GF-D8 (cell line): ENCODE measurements around the gene CNBD2.
"Not testable (repeated sequence)": the region's sequence is repeated elsewhere in the genome, so short reads cannot be mapped to it uniquely, and the experiment has no call there.

Experiments used
- DNase-seq: peaks from one replicate; lab custom pipeline; 2025; lab: John Stamatoyannopoulos, UW

CNBD2 gene

DNA sequence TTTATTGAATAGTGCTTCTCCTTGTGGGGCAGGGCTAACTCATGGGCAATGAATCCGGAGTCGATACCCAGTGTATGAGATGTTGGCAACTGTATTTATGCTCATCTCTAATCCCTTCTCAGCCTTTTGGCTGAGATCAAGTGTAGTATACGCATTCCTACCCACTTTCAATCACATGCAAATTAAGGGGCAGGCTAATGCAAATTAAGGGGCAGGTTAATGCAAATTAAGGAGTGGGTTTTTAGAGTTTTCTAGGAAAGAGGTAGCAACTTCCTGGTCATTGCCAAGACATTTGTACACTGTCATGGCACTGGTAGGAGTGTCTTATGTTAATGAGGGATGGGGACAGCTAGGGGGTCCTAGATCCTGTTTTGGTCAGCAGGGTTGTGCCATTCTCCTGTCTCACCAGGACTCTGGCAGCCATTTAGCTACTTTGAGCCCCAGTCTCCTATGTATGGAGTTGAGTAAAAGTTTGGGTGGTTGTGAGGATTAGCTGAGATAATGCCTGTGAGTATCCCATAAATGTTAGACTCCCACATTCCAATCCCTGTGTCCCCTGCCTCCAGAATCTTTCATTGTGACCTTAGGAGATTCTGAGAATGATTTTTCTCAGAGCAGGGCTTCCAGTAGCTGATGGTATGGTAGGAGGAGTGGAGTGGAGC, at the start of gene CNBD2:
CNBD2 (plus strand) TSS at position 612 of the 662 bp plus-strand sequence. CDS start 173 bp downstream, outside the sequence.
- no peak for DNase-seq

- no peak for DNase-seq
These were observed 47.9 kb upstream of the CNBD2 start for GRCh38 chr20:35920523-35920922.

- DNase-seq = no peak
These were observed 39.1 kb upstream of the CNBD2 start for GRCh38 chr20:35929301-35929700.

DNA sequence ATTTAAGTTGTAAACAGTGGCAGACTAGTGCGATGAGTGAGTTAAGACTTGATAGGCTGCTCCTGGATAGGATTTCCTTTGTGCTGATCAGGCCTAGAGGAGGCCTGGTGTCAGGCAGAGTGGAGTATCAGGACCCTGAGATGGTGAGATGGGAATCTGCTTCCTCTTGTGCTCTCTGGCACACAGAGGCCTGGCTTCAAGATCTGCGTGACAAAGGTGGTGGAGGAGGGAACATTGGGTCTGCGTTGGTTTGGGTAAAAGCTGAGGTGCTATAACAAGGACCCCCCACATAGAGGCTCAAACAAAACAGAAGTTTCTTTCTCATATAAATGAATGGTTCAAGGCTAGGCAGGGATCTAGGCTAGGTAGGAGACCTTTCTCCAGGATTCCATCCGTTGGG, 34.3 kb upstream of the CNBD2 start:
- DNase-seq = no peak

- DNase-seq = no peak
These were observed 29.1 kb upstream of the CNBD2 start for GRCh38 chr20:35939264-35939663.

DNA sequence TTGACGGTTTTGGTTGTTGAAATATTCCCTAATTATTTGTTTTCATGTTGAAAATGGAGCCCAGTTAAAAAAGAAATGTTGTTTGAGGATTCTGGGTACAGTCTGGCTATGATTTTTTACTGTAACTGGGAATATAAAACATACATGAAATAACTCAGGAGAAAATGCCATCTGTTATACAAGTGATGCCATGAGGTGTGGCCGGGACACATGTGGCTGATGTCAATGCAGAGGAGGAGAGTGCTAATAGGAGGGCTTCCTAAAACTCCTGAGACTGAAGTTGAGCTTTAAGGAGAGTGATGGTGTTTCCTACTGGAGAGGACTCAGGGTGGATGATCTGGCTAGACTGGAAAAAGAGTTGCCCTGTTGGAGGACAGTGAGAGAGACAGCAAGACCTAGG, 26.8 kb upstream of the CNBD2 start:
- no peak for DNase-seq

DNA sequence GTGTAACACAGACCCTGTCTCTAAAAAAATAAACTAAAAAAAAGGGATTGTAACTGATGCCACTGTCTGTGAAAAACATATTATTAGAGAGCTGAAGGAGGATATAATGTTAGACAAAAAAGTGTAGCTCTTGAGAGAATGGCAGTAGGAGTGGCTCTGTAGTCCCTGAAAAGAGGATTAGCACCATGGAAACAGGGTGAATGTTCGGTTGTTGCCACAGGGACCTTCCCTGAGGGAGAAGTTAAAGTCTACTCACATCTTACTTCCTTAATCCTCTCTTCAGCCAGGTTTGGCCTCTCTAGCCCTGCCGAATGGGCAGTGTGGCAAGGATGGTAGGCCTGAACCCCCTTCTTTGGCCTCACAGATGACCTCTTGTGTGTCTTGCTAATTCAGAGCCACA, 26.1 kb upstream of the CNBD2 start:
- DNase-seq = no peak

GRCh38 chr20:35947489-35947888, 20.9 kb upstream of the CNBD2 start:
- no peak for DNase-seq

GRCh38 chr20:35947907-35948306, 20.5 kb upstream of the CNBD2 start:
- no peak for DNase-seq

GRCh38 chr20:35950093-35950492, 18.3 kb upstream of the CNBD2 start:
- DNase-seq = no peak

- not testable (repeated sequence) for DNase-seq
These were observed 16.3 kb upstream of the CNBD2 start for GRCh38 chr20:35952080-35952479.

DNA sequence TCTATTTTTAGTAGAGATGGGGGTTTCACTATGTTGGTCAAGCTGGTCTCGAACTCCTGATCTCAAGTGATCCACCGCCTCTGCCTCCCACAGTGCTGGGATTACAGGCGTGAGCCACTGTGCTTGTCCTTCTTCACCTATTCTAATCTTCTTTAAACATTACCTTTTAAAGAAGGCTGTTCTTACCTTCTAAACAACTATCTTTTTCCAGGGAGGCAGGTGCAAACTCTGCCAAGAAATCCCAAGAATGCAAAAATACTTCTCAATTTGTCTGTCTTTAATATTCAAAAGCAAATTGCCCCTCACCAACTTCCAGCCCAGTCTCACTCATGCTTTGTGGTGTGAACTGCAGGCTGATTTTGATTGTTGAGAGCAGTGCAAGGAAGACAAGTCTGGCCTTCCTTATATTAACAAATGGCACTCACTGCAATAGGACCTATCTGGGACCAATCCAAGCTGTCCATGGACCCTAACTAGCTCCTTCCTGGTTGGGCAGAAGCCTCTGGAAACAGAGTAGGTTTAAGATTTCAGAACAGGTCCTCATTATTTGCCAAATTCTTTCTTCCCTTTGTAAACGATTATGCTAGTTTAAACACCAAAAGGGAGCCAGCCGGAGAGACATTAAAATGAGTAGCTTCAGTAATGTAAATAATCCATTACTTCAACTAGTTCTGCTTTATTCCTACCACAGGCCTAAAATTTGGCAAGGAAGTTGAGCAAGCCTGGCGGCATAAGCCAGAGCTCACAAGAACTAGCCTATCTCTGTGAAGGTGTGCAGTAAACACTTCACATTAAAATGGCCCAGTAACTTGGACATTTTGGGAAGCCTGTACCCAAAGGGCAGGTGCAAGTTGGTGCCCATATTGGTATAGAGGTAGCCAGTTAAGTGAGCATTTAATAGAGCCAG, 15.7 kb upstream of the CNBD2 start:
- peak; percentile 59 for DNase-seq

DNA sequence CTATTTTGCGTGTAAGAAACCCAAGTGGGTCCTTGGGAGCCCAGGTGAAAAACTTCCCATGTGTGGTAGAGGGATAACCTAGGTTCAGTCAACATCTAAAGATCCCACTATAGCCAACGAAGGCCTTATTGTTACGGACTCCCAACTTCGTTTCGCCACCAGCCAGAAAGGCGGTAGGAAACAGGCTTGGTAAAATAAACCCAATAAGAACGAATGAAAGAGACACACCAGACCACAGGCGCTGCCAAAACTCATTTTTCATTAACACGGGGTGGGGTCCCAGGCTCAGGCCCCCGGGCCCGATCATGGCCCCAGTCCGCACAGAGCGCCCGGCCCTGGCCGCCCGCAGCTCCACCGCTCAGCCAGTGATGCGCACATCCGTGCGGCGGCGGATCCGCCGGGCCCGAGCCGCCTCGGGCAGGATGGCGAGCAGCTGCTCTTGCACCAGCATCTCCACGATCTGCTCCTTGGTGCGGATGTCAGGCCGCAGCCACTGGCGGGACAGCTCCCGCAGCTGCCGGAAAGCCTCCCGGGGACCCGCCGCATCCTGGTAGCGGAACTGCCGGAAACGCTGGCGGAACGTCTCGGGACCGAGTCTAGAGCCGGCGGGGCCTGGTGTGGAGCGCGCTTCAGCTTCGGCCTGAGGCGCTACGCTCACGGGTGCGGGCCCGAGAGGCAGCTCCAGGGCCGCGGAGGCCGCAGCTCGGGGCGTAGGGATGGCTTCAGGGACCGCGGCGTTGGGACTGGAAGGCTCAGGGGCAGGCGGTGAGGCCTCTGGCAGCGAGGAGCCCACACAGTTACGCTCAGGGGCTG, 14.8 kb upstream of the CNBD2 start:
- no peak for DNase-seq

- DNase-seq = peak; percentile 86
These were observed 14.0 kb upstream of the CNBD2 start, which contains the start of gene SCAND1 for GRCh38 chr20:35954200-35954906. SCAND1 (minus strand) TSS chr20:35954502; CDS start chr20:35954284, 218 bp downstream.

DNA sequence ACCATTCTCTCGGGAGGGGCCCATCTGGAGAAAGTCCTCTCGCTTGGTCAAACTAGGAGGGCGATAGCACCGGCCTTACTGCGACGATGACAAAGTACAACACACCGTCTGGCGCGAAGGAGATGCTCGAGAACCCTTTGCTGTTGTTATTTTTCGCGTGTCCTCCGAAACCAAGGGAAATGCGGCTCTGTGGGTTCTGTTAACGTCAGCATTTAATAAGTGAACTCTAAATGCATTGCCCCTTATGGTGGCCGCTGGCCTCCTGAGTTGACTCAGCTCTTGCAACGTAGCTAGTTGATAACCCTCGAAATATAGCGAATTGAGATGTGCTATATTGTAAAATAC, 13.5 kb upstream of the CNBD2 start:
- DNase-seq = no peak

- DNase-seq = no peak
These were observed 11.8 kb upstream of the CNBD2 start for GRCh38 chr20:35956616-35957015.

- DNase-seq = not testable (repeated sequence)
These were observed 9.1 kb upstream of the CNBD2 start for GRCh38 chr20:35959291-35959690.

DNA sequence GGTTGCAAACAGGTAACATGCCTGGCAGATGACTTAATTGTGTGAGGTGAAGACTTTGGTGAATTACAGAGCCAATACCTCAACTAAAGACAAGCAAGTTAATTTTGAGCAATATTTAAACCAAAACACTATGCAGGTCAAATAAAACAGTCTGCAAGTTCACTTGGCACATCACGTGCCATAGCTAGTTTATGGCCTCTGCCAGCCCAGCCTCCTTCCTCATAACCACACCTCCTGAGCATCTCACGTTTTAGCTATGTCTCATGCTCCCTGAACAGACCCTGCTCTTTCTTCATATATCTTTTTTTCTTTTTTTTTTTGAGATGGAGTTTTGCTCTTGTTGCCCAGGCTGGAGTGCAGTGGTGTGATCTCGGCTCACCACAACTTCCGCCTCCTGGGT, 4.5 kb upstream of the CNBD2 start:
- DNase-seq = no peak

DNA sequence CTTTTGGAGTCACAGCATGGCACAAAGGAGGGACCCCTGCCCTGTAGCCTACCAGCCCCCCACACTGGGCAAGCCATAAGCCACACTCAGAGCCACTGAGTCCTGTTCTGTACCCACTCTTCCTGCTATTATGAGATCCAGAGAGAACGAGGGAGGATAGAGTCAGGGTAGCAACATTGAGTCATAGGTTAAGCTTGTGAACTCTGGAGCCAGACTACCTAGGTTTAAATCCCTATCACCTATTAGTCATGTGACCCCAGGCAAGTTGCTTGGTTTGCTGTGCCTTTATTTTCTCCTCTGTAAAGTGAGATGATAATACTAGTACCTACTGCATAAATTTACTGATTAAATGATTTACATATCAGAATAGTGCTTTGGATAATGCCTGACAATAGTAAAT, 540 bp downstream of the CNBD2 start:
- DNase-seq = no peak

DNA sequence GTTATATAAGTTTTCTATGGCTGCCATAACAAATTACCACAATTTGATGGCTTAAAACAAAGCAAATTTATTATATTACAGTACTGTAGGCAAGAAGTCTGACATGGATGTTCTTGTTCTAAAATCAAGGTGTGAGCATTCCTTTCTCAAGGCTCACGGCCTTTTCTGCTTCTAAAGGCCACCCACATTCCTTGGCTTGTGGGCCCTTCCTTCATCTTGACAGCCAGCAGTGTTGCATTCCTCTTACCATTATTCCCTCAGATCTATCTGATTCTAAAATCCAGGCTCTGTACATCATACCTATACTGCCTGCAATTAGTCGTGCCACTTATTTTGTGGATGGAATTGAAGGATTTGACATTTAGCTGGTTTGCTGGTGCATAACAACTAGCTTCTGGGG, 3.6 kb downstream of the CNBD2 start:
- DNase-seq = no peak

GRCh38 chr20:35972462-35972861, 4.1 kb downstream of the CNBD2 start:
- DNase-seq = no peak

DNA sequence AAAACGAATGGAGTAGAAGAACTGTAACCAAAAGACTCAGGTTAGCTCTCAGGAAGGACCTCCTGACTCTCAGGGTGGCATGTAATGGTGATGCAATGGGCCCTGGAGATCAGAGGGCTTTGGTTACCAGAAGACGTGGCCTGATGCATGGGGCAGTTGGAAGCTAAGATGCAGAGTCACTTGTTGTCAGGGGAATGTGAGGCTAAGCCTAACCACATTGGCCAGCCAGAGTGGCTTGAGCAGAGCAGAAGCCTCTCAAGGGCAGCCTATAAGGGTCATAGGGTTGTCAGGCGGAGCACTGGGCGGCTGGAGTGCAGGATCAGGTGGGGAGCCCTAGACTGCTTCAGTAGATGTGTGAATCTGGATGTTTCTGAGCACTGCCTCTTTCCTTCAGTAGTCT, 5.9 kb downstream of the CNBD2 start:
- no peak for DNase-seq
